HG03097 (cell line): Measurements from ENCODE around the gene ARF1.

Experiments
- ATAC-seq: cut with Tn5 transposase; IDR thresholded peaks from one replicate; pipeline ENCODE4 v1.9.1; 2021; ENCODE audit not compliant: unreplicated experiment, low FRiP score

The ARF1 gene

DNA sequence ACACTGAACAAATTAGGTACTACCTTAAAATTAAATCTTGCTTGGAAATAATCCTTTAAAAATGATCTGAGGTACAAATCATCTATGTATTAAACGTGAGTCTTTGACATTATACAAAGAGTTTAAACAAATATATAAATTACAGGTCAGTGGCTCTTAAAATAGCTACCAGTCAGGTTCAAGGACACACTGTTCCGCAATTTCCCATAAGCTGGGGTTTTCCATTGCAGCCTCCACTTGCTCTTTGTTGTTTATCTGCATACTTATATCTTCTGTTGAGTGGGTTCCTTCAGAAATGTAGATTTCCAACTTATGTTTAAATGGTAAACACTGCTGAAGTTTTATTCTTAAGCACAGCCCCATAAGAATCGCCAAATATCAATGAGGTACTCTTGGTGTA is 32.3 kb downstream of the ARF1 start:
- ATAC-seq = no peak

GRCh38 chr1:228117335-228117734 is 34.8 kb downstream of the ARF1 start:
- no peak for ATAC-seq

DNA sequence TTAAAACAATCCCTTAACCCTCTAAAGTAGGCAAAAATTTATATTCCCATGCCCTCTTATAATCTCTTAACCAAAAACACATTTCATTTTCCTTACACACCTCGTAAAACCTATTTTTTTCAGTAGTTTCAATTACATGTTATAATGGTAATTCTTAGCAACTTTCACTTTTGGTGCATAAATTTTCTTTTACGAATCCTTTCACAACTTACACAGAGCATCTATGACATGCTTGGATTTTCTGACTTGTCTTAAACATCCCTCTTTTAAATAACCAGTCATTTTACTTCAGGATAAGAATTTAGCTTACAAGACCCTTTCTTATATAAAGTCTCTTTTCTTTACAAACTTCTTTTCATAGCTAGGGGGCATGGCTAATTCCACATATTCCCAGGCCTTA is 35.5 kb downstream of the ARF1 start:
- no peak for ATAC-seq

DNA sequence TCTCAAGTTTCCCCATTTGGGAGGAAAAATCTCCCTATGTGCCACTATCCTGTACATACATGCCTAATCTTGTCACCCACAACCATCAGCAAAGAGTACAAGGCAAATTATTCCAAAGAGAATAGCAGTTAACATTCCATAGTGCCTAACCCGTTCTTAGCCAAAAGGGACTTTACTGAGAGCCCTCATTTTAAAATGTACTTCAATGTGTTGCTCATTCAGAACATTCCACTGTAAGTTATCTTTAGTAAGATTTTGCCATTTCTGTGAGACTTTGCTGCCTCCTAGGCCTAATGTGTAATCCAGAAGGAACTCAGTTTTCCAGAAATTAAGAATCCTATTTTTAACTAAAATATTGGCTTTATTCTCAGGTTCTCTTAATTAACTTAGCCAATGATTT is 37.8 kb downstream of the ARF1 start:
- ATAC-seq = no peak

DNA sequence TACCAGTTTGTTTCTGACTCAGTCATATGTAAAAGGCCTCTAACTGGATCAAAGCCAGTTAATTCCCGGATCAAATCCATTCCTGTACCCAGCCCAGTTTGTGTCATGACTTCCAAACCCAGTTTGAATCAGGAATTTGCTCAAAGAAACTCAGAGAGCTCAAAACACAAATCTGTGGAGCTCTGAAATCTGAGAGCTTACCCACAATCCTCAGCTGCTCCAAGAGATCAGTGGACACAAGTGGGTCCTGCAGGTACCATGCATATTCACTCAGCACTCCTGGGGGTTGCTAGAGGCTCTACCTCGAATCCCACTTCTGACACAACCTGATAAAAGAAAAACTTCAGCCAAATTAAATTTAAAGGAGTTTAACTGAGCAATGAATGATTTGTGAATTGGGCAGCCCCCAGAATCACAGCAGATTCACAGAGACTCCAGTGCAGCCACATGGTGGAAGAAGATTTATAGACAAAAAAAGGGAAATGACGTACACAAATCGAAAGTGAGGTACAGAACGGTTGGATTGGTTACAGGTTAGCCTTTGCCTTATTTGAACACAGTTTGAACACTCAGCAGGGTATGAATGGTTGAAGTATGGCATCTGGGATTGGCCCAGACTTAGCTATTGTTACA is 38.5 kb downstream of the ARF1 start:
- no peak for ATAC-seq

DNA sequence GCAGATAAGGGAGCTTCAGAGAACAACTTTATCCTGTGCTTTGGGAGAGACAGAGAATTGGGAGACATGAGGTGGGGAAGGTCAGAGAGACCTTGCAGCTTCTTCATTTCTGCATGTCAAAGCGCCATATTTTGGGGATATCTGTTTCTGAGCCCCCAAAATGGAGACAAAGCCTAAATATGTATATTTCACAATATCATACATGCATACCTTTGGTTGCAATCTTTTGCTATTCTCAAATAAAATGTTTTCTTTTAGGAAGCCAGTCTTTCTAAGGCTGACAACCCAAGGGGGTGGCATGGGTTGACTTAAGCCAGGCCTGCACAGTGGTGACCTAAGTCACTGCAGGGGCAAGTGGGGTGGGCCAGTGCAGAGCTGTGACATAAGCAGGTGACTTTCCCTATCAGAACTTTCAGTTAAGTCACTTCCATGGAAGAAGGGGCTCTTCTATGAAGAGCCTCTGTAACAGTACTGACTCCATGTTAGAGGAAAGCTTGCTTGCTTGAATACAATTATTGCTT is 40.5 kb downstream of the ARF1 start:
- ATAC-seq = no peak

DNA sequence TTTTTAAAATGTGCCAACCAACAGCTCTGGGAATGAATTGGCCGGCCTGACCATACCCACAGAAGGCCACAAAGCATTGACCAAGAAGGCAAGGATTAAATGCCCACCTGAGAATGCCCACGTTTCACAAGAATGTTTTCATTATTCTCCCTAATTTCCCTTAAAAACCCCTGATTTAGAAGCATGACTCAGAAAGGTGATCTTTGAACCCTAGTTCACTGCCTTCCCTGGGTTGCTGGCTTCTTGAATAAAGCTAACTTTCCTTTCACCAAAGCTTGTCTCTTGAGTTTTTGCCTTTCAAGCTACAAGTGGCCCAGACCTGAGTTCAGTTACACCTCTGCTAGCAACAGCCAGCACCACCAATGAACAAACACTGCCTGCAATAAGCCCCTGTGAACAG is 41.0 kb downstream of the ARF1 start:
- no peak for ATAC-seq

- no peak for ATAC-seq
Observed at GRCh38 chr1:228125185-228125584, 42.7 kb downstream of the ARF1 start.

DNA sequence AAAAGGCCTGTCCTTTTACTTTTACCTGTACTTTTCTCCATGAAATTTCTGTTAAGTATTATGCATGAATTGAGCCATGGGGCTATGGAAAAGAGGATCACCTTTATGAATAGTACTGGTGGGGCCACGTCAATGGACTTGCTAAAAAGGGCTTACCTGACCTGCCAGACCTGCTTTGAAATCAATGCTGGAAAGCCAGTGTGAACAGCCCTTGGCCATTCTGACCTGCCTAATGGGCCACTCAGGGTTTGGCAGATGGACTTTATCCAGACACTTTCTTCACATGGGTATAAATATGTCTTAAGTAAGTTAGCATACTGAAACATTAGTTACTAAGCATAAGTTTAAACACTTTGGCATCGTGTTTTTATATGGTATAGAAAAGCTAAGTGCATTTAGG is 49.3 kb downstream of the ARF1 start:
- ATAC-seq = no peak

DNA sequence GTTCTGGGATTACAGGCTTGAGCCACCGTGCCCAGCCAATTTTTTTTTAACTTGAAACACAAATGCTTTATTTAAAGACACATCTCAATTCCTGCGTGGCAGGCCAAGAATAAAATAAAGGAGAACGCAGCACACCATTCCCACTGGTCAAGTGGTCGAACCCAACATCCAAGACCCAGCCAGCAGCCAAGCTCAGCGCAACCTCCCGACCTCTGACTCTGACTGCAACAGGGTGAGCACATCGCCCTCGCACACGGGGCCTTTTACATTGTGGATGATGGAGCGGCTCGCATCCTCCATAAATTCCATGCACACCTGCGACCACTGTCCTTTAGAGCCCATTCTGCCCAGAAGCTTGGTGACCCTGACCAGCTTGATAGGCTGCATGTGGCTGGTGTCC is 52.1 kb downstream of the ARF1 start:
- ATAC-seq = no peak

- no peak for ATAC-seq
Observed at GRCh38 chr1:228136901-228137300, 54.4 kb downstream of the ARF1 start.

GRCh38 chr1:228139406-228139930 is 57.0 kb downstream of the ARF1 start:
- ATAC-seq = no peak

DNA sequence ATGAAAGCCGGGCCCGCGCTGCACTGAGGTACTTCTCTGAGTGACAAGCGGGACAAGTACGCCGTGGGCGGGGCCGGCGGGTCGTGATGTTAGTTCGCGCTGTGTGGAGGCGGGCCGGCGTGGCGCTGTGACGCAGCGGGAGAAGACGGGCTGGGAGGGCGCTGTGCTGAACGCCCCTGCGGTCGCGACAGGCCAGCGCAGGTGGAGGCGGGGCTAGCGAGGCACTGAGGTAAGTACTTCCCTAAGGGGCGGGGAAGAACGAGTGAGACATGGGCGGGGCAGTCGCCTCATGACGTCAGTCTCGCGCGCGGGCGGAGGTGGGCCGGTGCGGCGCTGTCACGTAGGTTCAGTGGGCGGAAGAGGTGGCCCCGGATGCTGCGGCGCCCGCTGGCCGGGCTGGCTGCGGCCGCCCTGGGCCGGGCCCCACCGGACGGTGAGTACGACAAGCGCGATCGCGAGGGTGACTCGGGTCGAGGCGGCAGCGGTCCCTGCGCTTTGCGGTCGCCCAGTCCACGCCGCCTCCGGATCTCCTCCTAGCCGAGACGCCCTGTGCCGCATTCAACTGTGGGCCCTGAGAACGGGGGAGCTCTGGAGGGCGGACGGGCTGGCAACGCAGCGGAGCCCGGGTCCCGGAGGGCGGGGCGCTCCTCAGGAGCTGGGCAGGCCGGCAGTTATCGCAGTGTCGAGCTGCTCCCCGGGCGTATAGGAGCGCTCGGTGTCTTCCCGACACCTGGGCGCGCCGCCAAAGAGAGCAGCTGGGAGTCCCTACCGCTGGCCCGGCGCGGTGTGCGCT is 57.6 kb downstream of the ARF1 start, which contains the start of gene GUK1:
TSS of gene GUK1 (plus strand) at position 349 of the 793 bp plus-strand sequence. CDS start at position 373, 24 bp downstream.
- peak; percentile 86 for ATAC-seq

DNA sequence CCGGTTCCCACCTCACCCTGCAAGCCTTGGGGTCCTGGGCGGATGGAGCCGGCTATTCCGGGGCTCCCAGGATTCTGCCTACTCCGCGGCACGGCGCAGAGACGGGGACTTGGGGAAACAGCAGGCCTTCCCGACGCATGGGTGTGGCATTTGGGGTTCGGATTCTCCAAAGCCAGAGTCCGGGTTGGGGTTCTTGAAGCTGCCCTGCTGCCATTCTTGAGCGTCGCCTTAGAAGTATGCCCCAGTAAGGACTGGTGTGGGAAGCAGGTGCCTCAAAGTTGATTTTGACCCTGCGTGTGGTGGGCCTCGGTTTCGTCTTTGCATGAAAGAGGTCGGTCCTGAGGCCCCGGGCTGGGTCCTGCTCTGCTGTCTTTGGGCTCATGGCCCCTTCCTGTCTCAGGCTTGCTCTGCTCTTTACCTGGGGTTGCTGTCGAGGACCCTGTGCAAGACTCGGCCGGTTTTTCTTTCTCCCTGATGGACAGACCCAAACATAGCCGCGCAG is 58.3 kb downstream of the ARF1 start:
- no peak for ATAC-seq

DNA sequence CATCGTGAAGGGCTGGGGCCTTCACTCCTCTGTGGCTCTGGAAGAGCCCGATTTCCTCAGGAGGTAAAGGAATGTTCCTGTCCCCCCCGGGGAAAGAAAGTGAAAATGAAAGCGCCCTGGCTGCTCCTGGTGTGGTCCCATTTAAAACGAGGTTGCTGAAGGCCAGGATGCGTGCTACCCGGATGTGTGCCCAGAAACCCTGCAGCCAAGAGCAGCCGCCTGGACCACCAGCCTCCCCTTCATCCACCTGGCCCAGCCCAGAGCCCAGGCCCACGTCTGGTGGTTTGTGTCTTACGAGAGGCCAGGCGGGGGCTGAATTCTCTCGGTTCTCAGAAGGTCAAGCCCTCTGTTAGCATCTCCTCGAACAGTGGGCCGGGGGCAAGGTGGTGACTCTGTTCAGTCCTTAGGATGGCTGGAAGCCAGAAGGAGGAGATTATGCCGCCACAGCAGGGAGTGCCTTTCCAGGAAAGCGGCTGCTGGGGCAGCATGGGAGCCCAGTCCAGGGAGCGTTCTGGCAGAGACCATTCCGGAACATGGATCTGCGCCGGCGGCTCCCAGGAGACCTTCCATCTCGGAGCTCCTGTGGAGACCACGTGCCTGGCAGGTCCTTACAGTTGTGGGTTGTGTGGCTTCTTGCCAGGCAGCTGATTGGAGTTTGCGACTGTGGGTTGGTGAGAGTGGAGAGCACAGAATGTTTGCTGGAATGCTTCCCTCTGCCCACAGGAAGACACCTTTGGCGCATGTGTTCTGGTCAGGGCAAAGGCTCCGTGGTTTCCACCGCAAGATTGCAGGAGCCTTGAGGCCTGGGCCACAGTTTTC is 58.9 kb downstream of the ARF1 start:
- ATAC-seq = no peak

- ATAC-seq = no peak
Observed at GRCh38 chr1:228142155-228142691, 59.7 kb downstream of the ARF1 start.

DNA sequence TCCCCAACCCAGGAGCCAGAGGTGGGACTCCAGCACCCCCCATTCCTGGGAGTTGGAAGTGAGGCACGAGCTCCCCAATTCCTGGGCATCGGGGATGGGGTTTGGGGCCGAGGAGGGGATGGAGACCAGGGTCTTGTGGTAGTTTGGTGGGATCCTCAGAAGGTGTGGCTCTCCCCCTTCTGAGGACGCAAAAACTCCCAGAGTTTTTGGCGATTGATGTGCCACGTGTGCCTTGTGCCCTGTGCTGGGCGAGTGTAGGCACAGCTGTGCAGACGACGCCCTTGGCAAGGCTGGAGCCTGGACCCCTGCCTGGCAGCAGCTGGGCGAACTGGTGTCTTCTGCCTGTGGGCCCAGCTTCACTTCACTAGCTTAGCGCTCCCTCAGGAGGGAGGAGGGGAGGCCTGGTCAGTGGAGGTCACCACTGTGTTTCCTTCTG is 60.2 kb downstream of the ARF1 start:
- no peak for ATAC-seq

- no peak for ATAC-seq
Observed at GRCh38 chr1:228143480-228144192, 61.1 kb downstream of the ARF1 start.

DNA sequence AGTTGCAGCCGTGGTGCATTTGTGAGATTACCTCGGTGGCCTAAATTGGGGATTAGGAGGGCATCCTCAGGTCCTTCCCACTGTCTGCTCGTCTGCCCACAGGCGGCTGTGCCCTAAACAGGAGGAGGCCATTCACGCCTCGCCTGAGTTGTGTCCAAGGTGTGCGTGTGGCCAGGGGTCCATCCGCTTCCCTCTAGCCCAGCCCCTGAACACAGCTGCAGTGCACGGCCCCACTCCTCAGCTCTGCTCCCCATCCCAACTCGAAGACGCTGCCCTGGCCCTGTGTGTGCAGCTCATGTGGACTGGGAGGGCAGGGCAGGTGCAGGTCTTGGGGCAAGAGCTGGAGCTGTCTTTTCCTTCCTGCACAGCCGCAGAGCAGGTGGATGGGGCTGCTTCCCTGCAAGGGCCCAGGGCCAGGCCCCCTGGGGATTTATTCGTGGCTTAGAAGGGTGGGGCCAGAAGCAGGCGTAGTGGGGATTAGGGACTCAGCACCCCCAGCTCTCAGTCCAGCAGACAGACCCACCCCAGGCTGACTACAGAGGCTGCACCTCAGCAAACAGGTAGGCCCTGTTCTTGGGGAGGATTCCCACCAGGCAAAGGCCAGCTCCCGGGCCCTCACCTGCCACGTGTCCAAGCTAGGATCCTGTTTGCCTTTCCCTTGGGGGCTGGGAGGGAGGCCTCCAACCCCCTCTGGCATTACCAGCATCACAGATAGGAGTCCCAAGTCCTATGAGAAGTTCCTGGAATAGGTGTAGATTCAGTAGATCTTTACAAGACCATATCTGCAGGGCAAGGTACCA is 61.9 kb downstream of the ARF1 start:
- no peak for ATAC-seq
